ENCODE results near the gene L3MBTL4.

The L3MBTL4 gene

DNA sequence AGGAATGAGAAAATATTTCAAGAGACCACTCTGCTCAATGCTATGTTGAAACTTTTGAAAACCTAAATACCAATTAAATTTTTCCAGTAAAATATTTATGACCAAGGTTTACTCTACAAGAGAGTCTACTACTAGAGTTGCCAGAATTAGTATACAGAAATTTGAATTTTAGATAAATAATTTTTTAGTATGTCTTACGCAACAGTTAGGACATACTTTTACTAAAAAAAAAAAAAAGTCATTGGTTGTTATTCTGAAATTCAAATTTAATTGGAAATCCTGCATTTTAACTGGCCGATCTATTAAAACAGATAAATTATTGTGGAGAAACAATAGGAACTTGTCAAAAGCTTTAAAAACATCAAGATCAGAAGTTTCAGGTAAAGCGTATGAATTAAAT is 470.3 kb downstream of the L3MBTL4 start:
- Histone ChIP-seq H3K9ac (ENCODE audit: low read length in 5 of 5) (no peak overlapping the region), H3K36me3 (ENCODE audit: control insufficient read depth in 5 of 5, insufficient read depth in 5 of 5, low read length in 5 of 5) (no peaks in the 10 kb centered on the region), H3K27me3 (ENCODE audit: control insufficient read depth in 5 of 5, insufficient read depth in 4 of 5, low read length in 5 of 5) (peaks cover 0 to 4% (median 2%) of the 10 kb centered on the region in 5 donors), H3K4me1 (ENCODE audit: control insufficient read depth in 5 of 5, insufficient read depth in 5 of 5, low read length in 5 of 5) (no peaks in the 10 kb centered on the region), H3K4me3 (ENCODE audit: low read depth in 1 of 5, low read length in 5 of 5) (no peak overlapping the region), H3K27ac (ENCODE audit: low read depth, low read length) (no peak overlapping the region), H3K9me3 (ENCODE audit: control insufficient read depth in 5 of 5, low read length in 5 of 5) (no peaks in the 10 kb centered on the region)

DNA sequence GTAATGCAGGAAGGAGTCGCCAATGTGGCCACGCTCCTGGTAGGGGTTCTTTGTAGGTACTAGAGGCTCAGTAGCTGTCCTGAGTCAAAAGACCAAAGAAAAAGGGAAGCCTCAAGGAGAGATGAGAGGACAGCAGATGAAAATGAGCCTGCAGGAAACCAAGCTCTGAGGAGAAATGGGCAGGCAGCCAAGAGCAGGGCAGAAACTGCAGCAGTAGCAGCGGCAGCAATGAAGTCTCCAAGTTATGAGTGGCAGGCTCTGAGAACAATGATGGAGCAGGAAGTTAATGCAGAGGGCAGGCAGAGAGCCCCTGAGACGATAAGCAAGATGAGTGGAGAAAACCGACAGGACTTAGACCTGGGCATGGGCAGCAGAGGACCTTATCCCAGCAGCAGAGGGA is 471.2 kb downstream of the L3MBTL4 start:
- Histone ChIP-seq H3K36me3 (ENCODE audit: control insufficient read depth in 5 of 5, insufficient read depth in 5 of 5, low read length in 5 of 5) (no peaks in the 10 kb centered on the region), H3K9ac (ENCODE audit: low read length in 5 of 5) (no peak overlapping the region), H3K9me3 (ENCODE audit: control insufficient read depth in 5 of 5, low read length in 5 of 5) (no peaks in the 10 kb centered on the region), H3K27ac (ENCODE audit: low read depth, low read length) (no peak overlapping the region), H3K4me3 (ENCODE audit: low read depth in 1 of 5, low read length in 5 of 5) (no peak overlapping the region), H3K4me1 (ENCODE audit: control insufficient read depth in 5 of 5, insufficient read depth in 5 of 5, low read length in 5 of 5) (no peaks in the 10 kb centered on the region), H3K27me3 (ENCODE audit: control insufficient read depth in 5 of 5, insufficient read depth in 4 of 5, low read length in 5 of 5) (peaks cover 0 to 4% (median 2%) of the 10 kb centered on the region in 5 donors)

DNA sequence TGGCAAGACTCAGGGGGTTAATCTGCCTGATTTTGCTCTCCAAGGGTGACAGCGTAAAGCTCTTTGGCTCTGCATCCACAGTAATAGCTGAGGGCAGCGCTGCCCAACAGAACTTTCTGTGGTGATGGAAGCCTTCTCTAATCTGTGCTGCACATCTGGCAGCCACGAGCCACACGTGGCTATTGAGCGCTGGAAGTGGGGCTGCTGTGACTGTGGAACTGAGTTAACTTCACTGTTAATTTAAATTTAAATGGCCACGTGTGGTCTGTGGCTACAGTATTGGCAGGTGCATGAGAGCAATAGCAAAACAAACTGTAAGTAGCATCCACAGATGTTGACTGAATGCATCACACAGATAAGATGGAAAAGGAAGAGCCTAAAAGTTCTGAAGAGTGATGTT is 472.1 kb downstream of the L3MBTL4 start:
- Histone ChIP-seq H3K4me1 (ENCODE audit: control insufficient read depth in 5 of 5, insufficient read depth in 5 of 5, low read length in 5 of 5) (no peaks in the 10 kb centered on the region), H3K9ac (ENCODE audit: low read length in 5 of 5) (no peak overlapping the region), H3K27ac (ENCODE audit: low read depth, low read length) (no peak overlapping the region), H3K4me3 (ENCODE audit: low read depth in 1 of 5, low read length in 5 of 5) (no peak overlapping the region), H3K27me3 (ENCODE audit: control insufficient read depth in 5 of 5, insufficient read depth in 4 of 5, low read length in 5 of 5) (peaks cover 0 to 4% (median 2%) of the 10 kb centered on the region in 5 donors), H3K36me3 (ENCODE audit: control insufficient read depth in 5 of 5, insufficient read depth in 5 of 5, low read length in 5 of 5) (no peaks in the 10 kb centered on the region), H3K9me3 (ENCODE audit: control insufficient read depth in 5 of 5, low read length in 5 of 5) (no peaks in the 10 kb centered on the region)

DNA sequence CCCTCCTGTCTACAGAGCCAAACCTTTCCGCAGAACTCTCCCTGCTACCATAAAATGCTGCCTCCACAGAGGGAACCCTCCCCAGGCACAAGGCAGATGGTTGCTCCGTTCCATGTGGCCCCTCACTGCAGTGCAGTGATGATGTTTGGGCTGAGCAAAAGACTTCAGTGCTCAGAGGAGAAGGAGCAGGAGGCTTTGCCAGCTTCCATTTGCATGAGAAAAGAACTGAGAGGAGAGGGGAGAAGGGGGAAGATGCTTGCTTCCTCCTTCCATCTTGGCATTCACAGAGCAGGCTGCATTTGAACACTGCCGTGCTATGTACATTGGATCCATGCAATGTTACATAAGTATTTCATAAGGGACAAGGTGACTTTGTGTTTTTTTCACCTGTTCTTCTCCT is 472.8 kb downstream of the L3MBTL4 start:
- H3K9me3 ChIP-seq (ENCODE audit: control insufficient read depth in 5 of 5, low read length in 5 of 5), result no peaks in the 10 kb centered on the region
- H3K4me1 ChIP-seq (ENCODE audit: control insufficient read depth in 5 of 5, insufficient read depth in 5 of 5, low read length in 5 of 5), result no peaks in the 10 kb centered on the region
- no peak overlapping the region for H3K4me3 ChIP-seq (ENCODE audit: low read depth in 1 of 5, low read length in 5 of 5)
- no peak overlapping the region for H3K27ac ChIP-seq (ENCODE audit: low read depth, low read length)
- H3K27me3 ChIP-seq (ENCODE audit: control insufficient read depth in 5 of 5, insufficient read depth in 4 of 5, low read length in 5 of 5), result peaks cover 0 to 4% (median 2%) of the 10 kb centered on the region in 5 donors
- no peaks in the 10 kb centered on the region for H3K36me3 ChIP-seq (ENCODE audit: control insufficient read depth in 5 of 5, insufficient read depth in 5 of 5, low read length in 5 of 5)
- no peak overlapping the region for H3K9ac ChIP-seq (ENCODE audit: low read length in 5 of 5)

DNA sequence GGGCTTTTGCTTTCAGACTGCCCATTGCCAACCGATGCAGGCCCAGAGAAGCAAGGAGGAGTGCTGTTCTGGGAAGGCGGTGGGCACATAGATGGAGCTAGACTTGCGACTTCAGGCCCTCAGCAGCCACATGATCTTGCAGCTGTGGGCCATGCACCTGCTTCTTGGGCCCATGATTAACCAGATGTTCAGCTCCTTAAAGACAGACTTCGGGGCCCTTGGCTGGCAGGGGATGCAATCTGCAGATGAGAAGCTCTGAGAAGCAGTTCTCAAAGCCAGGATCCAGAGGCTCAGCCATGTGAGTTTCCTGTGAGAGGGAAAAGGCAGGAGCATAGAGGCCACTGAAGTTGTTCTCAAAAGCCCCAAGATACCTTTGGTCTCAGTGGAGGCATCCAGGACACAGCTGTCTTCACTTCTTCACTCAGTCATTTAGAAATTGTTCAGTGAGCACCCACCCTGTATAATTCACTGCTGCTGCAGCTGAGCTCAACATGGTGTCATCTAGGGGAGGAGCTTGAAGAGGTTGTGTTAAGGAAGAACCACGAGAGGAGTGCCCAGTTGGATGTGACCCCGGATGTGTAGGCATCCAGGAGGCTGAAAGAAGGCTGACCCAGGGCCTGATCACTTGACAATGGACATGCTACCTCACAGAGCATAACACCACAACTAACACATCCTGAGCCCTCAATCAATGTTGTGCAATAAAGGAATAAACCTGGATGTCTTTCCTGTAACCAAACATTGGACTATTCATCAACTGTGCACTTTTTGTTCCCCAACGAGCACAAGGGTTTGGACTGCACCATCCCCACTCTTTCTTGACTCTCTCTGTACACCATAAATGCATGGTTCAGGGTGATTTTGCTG is 474.7 kb downstream of the L3MBTL4 start:
- H3K36me3 ChIP-seq (ENCODE audit: control insufficient read depth in 5 of 5, insufficient read depth in 5 of 5, low read length in 5 of 5), result no peaks in the 10 kb centered on the region
- H3K9me3 ChIP-seq (ENCODE audit: control insufficient read depth in 5 of 5, low read length in 5 of 5), result no peaks in the 10 kb centered on the region

DNA sequence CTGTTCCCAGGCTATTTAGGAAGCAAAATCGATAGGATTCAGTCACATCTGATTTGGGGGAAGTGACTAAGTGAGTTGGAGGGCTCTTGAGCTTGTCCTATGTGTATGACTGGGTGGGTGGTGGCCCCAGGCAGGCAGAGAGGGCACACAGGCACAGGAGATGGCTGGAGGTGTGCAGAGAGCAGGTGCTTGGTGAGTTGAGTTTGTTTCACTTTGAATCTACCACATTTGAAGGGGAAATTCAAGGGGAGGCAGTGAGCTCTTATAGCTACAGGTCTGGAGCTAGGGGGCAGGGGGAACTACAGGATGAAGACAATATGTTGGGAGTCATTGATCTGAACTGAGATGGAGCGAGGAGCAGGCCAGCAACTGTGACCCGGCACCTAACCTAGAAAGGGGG is 476.9 kb downstream of the L3MBTL4 start:
- no peaks in the 10 kb centered on the region for H3K4me1 ChIP-seq (ENCODE audit: control insufficient read depth in 5 of 5, insufficient read depth in 5 of 5, low read length in 5 of 5)
- no peaks in the 10 kb centered on the region for H3K36me3 ChIP-seq (ENCODE audit: control insufficient read depth in 5 of 5, insufficient read depth in 5 of 5, low read length in 5 of 5)
- H3K9me3 ChIP-seq (ENCODE audit: control insufficient read depth in 5 of 5, low read length in 5 of 5), result no peaks in the 10 kb centered on the region
- H3K9ac ChIP-seq (ENCODE audit: low read length in 5 of 5), result no peak overlapping the region
- H3K4me3 ChIP-seq (ENCODE audit: low read depth in 1 of 5, low read length in 5 of 5), result no peak overlapping the region
- no peak overlapping the region for H3K27ac ChIP-seq (ENCODE audit: low read depth, low read length)
- no peaks in the 10 kb centered on the region for H3K27me3 ChIP-seq (ENCODE audit: control insufficient read depth in 5 of 5, insufficient read depth in 4 of 5, low read length in 5 of 5)

More for the DNA sequence above, 474.7 kb downstream of the L3MBTL4 start:
- Histone ChIP-seq H3K4me1 (ENCODE audit: control insufficient read depth in 5 of 5, insufficient read depth in 5 of 5, low read length in 5 of 5) (no peaks in the 10 kb centered on the region), H3K4me3 (ENCODE audit: low read depth in 1 of 5, low read length in 5 of 5) (no peak overlapping the region), H3K27ac (ENCODE audit: low read depth, low read length) (no peak overlapping the region), H3K9ac (ENCODE audit: low read length in 5 of 5) (no peak overlapping the region), H3K27me3 (ENCODE audit: control insufficient read depth in 5 of 5, insufficient read depth in 4 of 5, low read length in 5 of 5) (peaks cover 0 to 4% (median 2%) of the 10 kb centered on the region in 5 donors)

DNA sequence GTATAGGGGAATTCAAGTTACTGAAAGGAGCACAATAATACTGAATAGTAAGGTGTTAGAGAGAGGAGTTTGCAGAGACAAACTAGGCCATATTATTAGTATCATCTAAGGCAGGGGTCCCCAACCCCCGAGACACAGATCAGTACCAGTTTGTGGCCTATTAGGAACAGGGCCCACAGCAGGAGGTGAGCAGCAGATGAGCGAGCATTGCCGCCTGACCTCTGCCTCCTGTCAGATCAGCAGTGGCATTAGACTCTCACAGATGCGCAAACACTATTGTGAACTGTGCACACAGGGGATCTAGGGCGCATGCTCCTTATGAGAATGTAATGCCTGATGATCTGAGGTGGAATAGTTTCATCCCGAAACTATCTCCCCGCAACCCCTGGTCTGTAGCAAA is 477.6 kb downstream of the L3MBTL4 start:
- Histone ChIP-seq H3K36me3 (ENCODE audit: control insufficient read depth in 5 of 5, insufficient read depth in 5 of 5, low read length in 5 of 5) (no peaks in the 10 kb centered on the region), H3K4me3 (ENCODE audit: low read depth in 1 of 5, low read length in 5 of 5) (no peak overlapping the region), H3K27me3 (ENCODE audit: control insufficient read depth in 5 of 5, insufficient read depth in 4 of 5, low read length in 5 of 5) (no peaks in the 10 kb centered on the region), H3K27ac (ENCODE audit: low read depth, low read length) (no peak overlapping the region), H3K9ac (ENCODE audit: low read length in 5 of 5) (no peak overlapping the region), H3K4me1 (ENCODE audit: control insufficient read depth in 5 of 5, insufficient read depth in 5 of 5, low read length in 5 of 5) (no peaks in the 10 kb centered on the region), H3K9me3 (ENCODE audit: control insufficient read depth in 5 of 5, low read length in 5 of 5) (no peaks in the 10 kb centered on the region)

DNA sequence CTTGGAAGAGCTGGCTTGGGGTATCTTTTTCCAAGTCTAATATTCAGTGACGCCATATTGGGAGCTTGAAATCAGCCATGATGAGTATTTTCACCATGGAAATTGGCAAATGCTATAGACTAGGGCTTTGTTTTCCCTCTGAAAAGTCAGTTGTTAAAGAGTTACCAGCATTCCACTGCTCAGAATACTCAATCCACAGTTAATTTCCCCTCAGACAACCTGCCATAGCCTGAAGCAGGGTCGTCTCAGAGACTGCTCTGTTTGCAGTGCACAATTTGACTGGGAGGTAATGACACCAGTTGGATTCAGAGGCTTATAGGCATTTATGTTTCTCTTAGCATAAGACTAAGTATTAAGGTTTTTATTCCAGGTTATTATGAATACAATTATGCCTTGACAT is 483.9 kb downstream of the L3MBTL4 start:
- Histone ChIP-seq H3K27ac (ENCODE audit: low read depth, low read length) (no peak overlapping the region), H3K9ac (ENCODE audit: low read length in 5 of 5) (no peak overlapping the region), H3K36me3 (ENCODE audit: control insufficient read depth in 5 of 5, insufficient read depth in 5 of 5, low read length in 5 of 5) (no peaks in the 10 kb centered on the region), H3K4me3 (ENCODE audit: low read depth in 1 of 5, low read length in 5 of 5) (no peak overlapping the region), H3K9me3 (ENCODE audit: control insufficient read depth in 5 of 5, low read length in 5 of 5) (peaks cover 2 to 8% (median 4%) of the 10 kb centered on the region in 5 donors), H3K4me1 (ENCODE audit: control insufficient read depth in 5 of 5, insufficient read depth in 5 of 5, low read length in 5 of 5) (no peaks in the 10 kb centered on the region), H3K27me3 (ENCODE audit: control insufficient read depth in 5 of 5, insufficient read depth in 4 of 5, low read length in 5 of 5) (no peaks in the 10 kb centered on the region)

DNA sequence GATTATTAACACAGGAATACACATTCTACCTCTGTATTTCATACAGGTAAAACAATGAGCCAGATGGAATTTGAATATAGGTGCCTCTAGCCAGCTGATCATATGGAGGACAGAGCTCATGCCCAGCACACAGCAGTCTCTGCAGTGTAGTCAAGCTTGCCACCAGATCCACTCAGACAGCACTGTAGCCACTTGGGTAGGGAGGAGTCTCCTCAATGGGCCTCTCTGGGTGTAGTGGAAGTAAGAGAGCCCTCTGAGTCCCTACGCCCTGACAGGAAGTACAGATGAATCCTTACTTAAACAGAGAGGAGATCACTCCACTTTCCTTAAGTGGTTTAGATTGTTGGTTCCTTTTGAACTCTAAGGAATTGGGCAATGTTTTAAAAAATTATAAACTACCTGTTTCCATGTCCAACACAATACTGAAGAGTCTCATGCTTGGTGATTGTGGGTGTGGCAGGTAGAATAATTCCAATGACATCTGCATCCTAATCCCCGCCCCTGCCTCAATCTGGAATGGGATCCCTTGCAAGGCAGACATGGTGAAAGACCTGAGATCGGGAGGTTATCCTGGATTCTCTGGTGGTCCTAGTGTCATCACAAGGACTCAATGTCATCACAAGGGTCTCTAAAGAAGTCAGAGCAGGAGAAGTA is 496.4 kb downstream of the L3MBTL4 start:
- H3K36me3 ChIP-seq (ENCODE audit: control insufficient read depth in 5 of 5, insufficient read depth in 5 of 5, low read length in 5 of 5), result no peaks in the 10 kb centered on the region
- H3K4me3 ChIP-seq (ENCODE audit: low read depth in 1 of 5, low read length in 5 of 5), result no peak overlapping the region
- no peak overlapping the region for H3K27ac ChIP-seq (ENCODE audit: low read depth, low read length)
- no peaks in the 10 kb centered on the region for H3K9me3 ChIP-seq (ENCODE audit: control insufficient read depth in 5 of 5, low read length in 5 of 5)
- H3K4me1 ChIP-seq (ENCODE audit: control insufficient read depth in 5 of 5, insufficient read depth in 5 of 5, low read length in 5 of 5), result no peaks in the 10 kb centered on the region
- H3K27me3 ChIP-seq (ENCODE audit: control insufficient read depth in 5 of 5, insufficient read depth in 4 of 5, low read length in 5 of 5), result no peaks in the 10 kb centered on the region
- no peak overlapping the region for H3K9ac ChIP-seq (ENCODE audit: low read length in 5 of 5)

DNA sequence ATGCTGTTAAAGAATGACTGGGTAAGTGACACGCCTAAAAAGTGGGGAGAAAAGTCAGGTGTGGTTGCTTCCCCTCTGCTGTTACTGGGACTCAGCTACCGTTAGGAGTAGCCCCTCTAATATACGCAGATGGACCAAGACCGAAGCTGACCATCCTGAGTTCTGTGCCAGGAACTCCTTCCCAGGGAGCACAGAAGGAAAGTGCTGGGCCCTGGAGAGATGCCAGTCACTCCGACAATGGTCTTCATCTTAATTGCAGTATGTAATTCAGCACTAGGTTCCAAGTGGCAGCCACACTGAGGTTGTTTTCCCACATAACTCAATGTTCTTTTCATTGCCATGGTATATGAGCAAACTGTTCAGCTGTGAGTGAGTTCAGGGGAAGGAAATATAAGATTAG is 499.8 kb downstream of the L3MBTL4 start:
- Histone ChIP-seq H3K4me1 (ENCODE audit: control insufficient read depth in 5 of 5, insufficient read depth in 5 of 5, low read length in 5 of 5) (no peaks in the 10 kb centered on the region), H3K27ac (ENCODE audit: low read depth, low read length) (no peak overlapping the region), H3K27me3 (ENCODE audit: control insufficient read depth in 5 of 5, insufficient read depth in 4 of 5, low read length in 5 of 5) (no peaks in the 10 kb centered on the region), H3K36me3 (ENCODE audit: control insufficient read depth in 5 of 5, insufficient read depth in 5 of 5, low read length in 5 of 5) (no peaks in the 10 kb centered on the region), H3K4me3 (ENCODE audit: low read depth in 1 of 5, low read length in 5 of 5) (no peak overlapping the region), H3K9me3 (ENCODE audit: control insufficient read depth in 5 of 5, low read length in 5 of 5) (no peaks in the 10 kb centered on the region), H3K9ac (ENCODE audit: low read length in 5 of 5) (no peak overlapping the region)
